Hepatocyte (in vitro differentiated cells): ENCODE results near the gene KIF6.

Source experiments
- EZH2 ChIP-seq: fragments of 200-600 bp; sonication (generic); IDR thresholded peaks from 2 replicates; pipeline ENCODE4 v1.6.1; 2016; ENCODE audit warnings: antibody characterized with exemption, mild to moderate bottlenecking, borderline replicate concordance
- TF ChIP-seq, protein P1 (sequence below): fragments of 200-600 bp; sonication (generic); IDR thresholded peaks from 2 replicates; pipeline ENCODE4 v1.5.1; 2016; ENCODE audit warnings: antibody characterized with exemption, mild to moderate bottlenecking; ENCODE audit not compliant: poor library complexity

DNA sequence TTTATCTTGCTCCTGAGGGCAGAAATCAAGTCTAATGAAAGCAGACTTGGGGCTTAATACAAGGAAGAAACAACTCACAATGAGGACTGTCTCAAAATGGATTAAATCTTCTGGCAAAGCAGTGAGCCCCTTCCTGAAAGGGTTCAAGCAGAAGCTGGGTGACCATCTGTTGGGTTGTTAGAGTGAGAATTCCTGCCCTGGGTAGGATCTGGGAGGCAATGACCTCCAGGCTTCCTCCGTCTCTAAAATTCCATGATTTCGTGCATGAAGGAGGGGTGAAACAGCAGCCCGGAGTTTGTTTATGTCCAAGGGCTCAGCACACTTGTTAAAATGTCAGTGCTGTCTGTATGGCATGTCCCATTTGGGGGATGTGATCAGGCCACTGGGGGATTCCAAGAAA is 338.7 kb downstream of the KIF6 start:
- TF ChIP-seq, protein P1, sequence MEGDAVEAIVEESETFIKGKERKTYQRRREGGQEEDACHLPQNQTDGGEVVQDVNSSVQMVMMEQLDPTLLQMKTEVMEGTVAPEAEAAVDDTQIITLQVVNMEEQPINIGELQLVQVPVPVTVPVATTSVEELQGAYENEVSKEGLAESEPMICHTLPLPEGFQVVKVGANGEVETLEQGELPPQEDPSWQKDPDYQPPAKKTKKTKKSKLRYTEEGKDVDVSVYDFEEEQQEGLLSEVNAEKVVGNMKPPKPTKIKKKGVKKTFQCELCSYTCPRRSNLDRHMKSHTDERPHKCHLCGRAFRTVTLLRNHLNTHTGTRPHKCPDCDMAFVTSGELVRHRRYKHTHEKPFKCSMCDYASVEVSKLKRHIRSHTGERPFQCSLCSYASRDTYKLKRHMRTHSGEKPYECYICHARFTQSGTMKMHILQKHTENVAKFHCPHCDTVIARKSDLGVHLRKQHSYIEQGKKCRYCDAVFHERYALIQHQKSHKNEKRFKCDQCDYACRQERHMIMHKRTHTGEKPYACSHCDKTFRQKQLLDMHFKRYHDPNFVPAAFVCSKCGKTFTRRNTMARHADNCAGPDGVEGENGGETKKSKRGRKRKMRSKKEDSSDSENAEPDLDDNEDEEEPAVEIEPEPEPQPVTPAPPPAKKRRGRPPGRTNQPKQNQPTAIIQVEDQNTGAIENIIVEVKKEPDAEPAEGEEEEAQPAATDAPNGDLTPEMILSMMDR = no peak
- TF ChIP-seq EZH2 = no peak
